ENCODE results near the gene FAM133A.

GRCh38 chrX:93741811-93742210, 67.8 kb downstream of the FAM133A start:
- TF ChIP-seq CTCF (IDR thresholded peaks at IDR 0.05) (no peak), POLR2AphosphoS5 (IDR thresholded peaks at IDR 0.05) (no peak)

Measured in stomach (tissue), 4 donors.